Astrocyte of the spinal cord (primary cell): ENCODE results near the gene CREB5.
"Not testable (repeated sequence)": the region's sequence is repeated elsewhere in the genome, so short reads cannot be mapped to it uniquely, and the experiment has no call there.

Experiments
- DNase-seq: peaks from one replicate; pipeline ENCODE4 v3.0.0; 2011; ENCODE audit warnings: low read depth, low spot score
- H3K4me3 ChIP-seq: 2 replicates; pipeline ENCODE4 v1.5.1; 2011; ENCODE audit warnings: low read depth, mild to moderate bottlenecking, low read length, moderate library complexity
- CTCF ChIP-seq: IDR thresholded peaks from 2 replicates; pipeline ENCODE4 v1.5.1; 2012; ENCODE audit warnings: low read depth, mild to moderate bottlenecking, low read length, inconsistent platforms
- in situ Hi-C: cut with HindIII; loops from 2 replicates; pipeline ENCODE4 v1.10.0; 2017; ENCODE audit warnings: low sequenced_read_pairs

The CREB5 gene

DNA sequence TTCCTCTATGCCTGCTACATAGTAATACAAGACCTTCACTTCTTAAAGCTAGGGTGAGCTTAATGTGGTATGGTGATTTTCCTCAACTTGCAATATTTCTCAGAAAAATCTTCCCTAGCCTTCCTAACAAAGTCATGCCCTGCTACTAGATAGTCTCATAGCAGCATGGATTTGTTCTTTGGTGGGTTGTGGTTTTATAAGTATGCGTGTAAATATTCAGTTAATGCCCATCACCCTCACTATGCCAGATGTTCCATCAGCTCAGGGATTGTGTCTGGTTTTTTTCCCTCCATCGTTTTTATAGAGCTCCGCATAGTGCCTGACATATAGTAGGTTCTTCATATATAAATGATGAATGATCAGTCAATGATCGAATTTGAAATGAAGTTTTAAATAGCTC is 182.8 kb downstream of the CREB5 start:
- DNase-seq = no peak
- no peak for TF ChIP-seq CTCF
- H3K4me3 ChIP-seq = no peak overlapping the region
- in situ Hi-C loops = no loop called here

DNA sequence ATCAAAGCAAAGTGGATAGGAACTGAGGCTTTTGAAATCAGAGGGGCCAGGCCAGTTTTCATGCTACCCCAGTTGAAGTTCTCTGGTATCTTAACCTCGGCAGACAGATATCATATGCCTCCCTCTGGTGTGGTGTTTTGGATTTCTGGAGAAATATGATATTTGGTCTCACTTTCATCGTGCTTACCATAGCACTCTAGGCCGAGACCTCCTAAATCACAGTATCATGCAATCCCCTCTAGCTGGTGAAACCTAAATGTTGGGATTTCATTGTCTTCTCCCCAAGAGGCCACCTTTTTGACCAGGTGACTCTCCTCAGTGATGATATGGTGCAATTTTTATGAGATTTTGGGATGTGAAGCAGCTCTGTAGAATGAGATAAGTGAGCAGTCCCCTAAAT is 183.5 kb downstream of the CREB5 start:
- no peak for TF ChIP-seq CTCF
- in situ Hi-C loops = no loop called here
- no peak for DNase-seq
- H3K4me3 ChIP-seq = no peak overlapping the region

DNA sequence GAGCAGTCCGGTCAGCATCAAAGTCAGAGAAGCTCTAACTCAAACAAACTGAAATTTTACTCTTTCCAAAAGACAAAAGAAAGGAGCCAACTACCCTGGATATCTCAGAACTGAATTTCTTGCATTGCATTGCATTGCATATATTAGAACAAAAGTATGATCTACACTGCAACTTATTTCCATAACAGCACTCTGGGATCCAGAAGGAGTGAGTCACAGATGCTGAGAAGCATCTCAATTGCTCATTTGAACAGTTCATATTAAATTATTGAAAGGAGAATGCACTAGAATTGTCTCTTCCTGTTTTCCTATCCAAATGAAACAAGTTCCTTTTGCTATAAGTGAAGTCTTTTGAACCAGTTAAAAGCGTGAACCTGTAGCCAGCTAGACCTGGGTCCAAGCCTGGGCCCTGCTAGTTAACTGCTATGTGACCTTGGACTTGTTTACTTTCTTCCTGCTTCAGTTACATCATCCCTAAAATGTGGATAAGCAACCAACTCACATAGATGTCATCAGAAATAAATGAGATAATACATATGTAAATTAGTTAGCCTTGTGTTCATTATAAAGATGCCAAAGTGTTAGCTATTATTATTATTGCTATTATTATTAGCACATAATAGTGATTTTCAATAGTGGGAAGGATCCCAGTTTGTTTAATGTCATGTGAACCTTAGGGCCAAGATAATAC is 184.1 kb downstream of the CREB5 start:
- in situ Hi-C loops = no loop called here
- H3K4me3 ChIP-seq = no peak overlapping the region
- no peak for TF ChIP-seq CTCF
- peak; percentile 29 for DNase-seq

DNA sequence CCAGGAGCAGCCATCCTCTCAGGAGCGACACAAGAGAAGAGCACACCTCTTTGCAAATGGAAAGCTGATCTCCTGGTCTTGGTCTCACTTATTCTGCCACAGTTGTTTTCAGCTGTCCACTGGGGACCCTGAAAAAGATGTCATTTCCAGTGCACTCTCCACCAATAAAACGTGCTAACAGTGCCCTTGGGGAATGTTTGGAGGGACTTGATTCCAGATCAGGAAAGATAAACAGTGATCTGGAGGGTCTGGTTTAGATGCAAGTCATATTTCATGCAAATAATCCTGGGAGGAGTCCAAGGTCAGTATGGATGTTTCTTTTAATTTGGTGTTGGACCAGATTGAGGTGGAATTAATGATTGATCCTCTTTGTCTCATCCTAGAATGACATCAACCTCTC is 185.0 kb downstream of the CREB5 start:
- no peak for TF ChIP-seq CTCF
- in situ Hi-C loops = no loop called here
- no peak overlapping the region for H3K4me3 ChIP-seq
- no peak for DNase-seq

DNA sequence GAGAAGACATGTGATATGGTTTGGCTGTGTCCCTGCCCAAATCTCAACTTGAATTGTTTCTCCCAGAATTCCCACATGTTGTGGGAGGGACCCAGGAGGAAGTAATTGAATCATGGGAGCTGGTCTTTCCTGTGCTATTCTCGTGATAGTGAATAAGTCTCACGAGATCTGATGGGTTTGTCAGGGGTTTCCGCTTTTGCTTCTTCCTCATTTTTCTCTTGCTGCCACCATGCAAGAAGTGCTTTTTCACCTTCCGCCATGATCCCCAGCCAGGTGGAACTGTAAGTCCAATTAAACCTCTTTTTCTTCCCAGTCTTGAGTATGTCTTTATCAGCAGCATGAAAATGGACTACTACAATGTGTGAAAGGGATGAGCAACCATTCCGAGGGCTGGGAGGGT is 185.7 kb downstream of the CREB5 start:
- in situ Hi-C loops, H3K4me3 ChIP-seq: not testable (repeated sequence)

DNA sequence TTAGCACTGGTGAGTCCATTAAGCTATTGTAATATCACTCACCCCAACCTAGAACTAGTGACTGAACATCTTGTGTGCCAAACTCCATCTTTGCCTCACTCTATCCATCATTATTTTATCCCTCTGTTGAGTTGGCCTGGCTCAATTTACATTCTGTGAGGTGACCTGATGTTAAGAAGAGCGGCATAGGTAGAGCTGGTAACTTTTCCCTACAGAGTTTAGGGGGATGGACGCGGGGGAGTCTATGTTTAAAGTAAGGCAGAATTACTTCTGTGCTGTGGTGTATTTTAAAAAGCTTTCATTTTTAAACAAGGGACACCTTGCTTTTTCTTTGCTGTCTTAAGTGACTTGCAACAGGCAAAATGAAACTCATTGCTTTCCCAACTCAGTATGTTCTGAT is 186.3 kb downstream of the CREB5 start:
- in situ Hi-C loops = no loop called here
- no peak overlapping the region for H3K4me3 ChIP-seq
- DNase-seq = no peak
- TF ChIP-seq CTCF = no peak

More for the DNA sequence above, 185.7 kb downstream of the CREB5 start:
- DNase-seq = not testable (repeated sequence)

- no peak for TF ChIP-seq CTCF
- in situ Hi-C loops = no loop called here
- no peak overlapping the region for H3K4me3 ChIP-seq
- DNase-seq = no peak
Observed at GRCh38 chr7:28599411-28599810, 187.1 kb downstream of the CREB5 start.
